ENCODE data around the gene CHD8.
"Not testable (repeated sequence)": the region's sequence is repeated elsewhere in the genome, so short reads cannot be mapped to it uniquely, and the experiment has no call there.

DNA sequence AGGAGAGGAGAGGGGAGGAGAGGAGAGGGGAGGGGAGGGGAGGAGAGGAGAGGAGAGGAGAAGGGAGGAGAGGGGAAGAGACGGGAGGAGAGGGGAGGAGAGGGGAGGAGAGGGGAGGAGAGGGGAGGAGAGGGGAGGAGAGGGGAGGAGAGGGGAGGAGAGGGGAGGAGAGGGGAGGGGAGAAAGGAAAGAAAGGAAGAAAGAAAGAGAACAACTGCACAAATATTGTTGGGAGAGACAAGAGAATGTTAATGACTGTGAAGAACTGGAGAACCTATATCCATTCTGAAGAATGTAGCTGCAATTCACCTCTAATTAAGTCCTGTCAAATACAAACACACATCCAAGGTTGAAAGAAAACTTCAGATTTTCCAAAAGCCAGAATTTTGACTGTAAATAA lies 13.3 kb downstream of the CHD8 start:
- TF ChIP-seq ZC3H10 (CRISPR knock-in tag; IDR thresholded peaks at IDR 0.05); CSDC2 (CRISPR knock-in tag; IDR thresholded peaks at IDR 0.05); RARB (CRISPR knock-in tag; IDR thresholded peaks at IDR 0.05); TCF4 (CRISPR knock-in tag; IDR thresholded peaks at IDR 0.05; ENCODE audit: borderline replicate concordance); ZNF70 (CRISPR knock-in tag; IDR thresholded peaks at IDR 0.05): not testable (repeated sequence)
